ENCODE data around the gene SAMHD1. TPM values are rescaled to one million over a fixed set of nuclear protein-coding genes. Genes with fewer than 3 reads are reported as not detected.

SAMHD1 gene
- total RNA-seq, 6 donors from 2014 or later, result 134 to 224 (median 185) TPM

Other genes with a start within 250 kb of the SAMHD1 start
- gene NDRG3, start 205.6 kb downstream of the SAMHD1 start, total RNA-seq, result 10 to 100 TPM in 5 of 6 donors, 1 to 10 TPM in 1; 7.8 to 28.7 (median 18.2) TPM
- gene DSN1, start 177.9 kb downstream of the SAMHD1 start, total RNA-seq, result 10 to 100 TPM in 2 of 6 donors, 1 to 10 TPM in 4; 4.7 to 29.3 (median 7.8) TPM
- 1 to 10 TPM in 1 of 6 donors, under 1 TPM in 2, not detected in 3; 0.31 to 1.3 (median 0.61) TPM for gene TLDC2, start 75.6 kb downstream of the SAMHD1 start, total RNA-seq
- gene RBL1, start 144.3 kb upstream of the SAMHD1 start, total RNA-seq, result 10 to 100 TPM in 3 of 6 donors, 1 to 10 TPM in 3; 5.0 to 32.5 (median 10.4) TPM
- 100 to 1,000 TPM in 4 of 6 donors, 10 to 100 TPM in 2; 55.5 to 193 (median 143) TPM for gene RPN2, start 227.6 kb upstream of the SAMHD1 start, total RNA-seq
- 1 to 10 TPM; 1.1 to 5.9 (median 2.2) TPM for gene MROH8, start 227.8 kb upstream of the SAMHD1 start, total RNA-seq